ENCODE measurements around the gene ZNF66.
"Not testable (repeated sequence)": the region's sequence is repeated elsewhere in the genome, so short reads cannot be mapped to it uniquely, and the experiment has no call there.

The ZNF66 gene

DNA sequence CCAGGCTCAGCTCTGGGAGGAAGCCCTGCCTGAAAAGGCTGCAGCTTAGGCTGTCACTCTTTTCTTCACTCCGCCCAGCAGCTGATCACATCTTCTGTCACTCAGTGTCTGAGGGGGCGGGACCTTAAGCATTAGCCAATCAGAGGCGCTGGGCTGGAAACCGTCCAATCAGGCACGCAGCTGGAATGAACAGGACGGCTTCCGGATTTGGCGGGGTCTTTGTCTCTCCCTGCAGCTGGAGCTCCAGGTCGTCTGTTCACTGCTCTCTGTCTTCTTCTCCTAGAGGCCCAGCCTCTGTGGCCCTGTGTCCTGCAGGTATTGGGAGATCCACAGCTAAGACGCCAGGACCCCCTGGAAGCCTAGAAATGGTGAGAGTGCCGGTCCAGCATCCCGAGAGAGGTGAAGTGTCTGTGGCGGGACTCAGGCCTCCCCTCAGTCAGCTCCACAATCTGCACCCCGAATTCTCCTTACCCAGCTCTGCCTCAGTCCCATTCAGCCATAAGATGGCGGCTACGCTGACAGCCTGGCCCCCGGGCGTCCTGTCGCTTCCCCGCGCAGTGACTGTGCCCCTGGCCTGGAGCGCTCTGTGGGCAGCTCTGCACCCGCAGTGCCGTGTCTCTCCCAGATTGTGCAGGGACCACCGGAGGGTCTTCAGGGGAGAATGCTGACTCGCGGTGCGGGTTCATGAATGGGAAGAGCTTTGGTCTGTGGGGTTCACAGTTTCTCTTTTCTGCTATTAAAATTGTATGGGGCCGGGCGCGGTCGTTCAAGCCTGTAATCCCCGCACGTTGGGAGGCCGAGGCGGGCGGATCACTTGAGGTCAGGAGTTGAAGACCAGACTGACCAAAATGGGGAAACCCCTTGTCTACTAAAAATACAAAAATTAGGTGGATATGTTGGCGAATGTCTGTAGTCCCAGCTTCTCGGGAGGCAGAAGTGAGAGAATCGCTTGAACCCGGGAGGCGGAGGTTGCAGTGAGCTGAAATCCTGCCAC, at the start of gene ZNF66:
Gene ZNF66, plus strand, starts transcription at position 222 of the 994 bp plus-strand sequence. Its CDS starts 144 bp downstream, at position 366.
- DNase-seq (ENCODE audit: low read depth) = peak; percentile 80

DNA sequence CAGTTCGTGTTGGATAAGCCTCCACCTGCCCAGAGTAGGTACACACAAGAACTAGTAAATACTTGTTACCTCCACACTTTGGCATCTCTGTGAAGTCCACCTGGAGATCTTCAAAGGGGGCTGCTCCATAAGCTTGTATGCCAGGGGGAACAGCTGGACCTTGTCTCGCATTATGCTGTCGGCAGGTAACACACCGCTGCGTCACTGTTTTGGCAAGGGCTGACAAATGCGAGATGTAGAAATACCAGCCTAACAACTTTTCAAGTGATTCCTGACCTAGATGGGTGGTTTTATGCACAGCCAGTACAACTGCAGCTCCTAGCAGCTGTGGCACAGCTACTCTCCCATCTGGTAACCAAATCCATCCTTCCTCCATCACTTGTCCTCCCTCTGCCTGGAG, 25.9 kb upstream of the ZNF66 start:
- DNase-seq (ENCODE audit: low read depth) = not testable (repeated sequence)

DNA sequence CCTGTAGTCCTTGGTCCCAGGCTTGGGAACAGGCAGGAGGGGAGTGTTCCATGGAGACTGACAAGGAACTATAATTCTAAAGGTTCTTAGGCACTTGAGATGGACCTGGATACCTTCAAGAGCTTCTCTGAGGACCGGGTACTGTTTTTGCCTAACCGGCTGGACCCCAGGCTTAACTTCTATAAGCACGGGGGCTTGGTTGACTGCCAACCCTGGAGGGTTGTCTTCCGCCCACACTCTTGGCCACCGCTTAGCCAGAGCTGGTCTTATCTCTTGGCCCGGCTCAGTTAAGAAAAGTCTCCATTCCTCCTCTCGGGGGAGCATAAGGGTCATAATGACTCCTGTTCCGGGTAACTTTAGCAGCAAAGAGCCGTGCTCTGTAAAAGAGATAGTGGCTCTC, 23.8 kb upstream of the ZNF66 start:
- not testable (repeated sequence) for DNase-seq (ENCODE audit: low read depth)

DNA sequence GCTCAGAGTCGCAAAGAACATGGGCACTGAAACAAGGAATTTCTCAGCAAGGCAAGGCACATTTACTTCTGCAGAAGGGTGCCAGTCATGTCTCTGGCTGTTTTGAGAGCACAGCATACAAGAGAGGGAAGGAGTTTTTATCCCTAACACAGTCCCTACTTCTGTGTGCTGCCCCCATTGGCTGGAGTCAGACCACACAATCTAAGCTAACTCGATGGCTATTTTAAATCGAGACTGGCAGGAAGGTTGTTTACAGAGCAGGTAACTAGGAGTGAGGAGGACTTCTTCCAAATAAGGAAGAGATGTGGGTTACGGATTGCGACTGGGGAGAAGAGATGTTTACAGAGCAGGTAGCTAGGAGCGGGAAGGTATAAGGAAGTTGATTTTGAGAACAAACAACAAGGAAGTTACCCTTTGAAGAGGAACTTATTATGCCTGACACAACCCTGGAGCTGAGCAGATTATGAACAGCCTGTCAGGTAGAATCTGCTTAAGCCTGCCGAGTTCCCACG, 6.8 kb upstream of the ZNF66 start:
- DNase-seq (ENCODE audit: low read depth) = not testable (repeated sequence)

DNA sequence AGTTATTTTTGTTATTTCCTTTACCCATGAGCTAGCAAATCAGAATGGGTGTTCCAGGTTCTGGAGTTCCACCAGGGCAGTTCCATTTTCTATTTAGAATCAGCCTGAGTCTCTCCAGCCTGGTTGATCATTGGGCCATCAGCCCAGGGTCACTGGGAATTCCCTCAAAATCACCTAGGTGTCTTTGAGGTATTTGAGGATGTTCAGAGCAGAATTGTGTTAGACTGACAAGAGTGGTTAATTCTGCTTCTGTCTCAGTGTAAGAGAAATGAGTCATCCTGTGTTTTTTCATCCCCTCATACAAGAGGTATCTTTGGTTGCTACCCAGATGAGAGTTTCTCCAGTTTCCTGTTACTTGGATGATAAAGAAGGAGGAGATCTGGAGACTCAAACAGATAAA, 11.7 kb downstream of the ZNF66 start:
- DNase-seq (ENCODE audit: low read depth) = no peak

DNA sequence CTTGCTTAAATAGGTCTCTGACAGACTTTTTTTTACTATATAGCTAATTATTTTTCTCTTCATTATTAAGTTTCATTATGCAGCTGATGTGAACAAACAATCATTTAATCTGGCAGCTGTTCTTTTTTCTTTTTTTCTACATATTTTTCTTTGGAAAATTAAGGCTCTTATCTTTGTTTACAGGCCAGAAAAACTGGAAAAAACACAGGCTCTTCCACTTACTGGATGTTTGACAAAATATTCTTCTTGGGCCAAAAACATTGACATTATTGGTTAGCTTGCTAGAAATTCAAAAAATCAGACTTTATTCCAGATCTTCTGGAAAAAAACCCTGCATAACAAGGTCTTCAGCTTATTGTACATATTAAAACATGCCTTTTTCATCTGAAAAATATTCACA, 15.7 kb downstream of the ZNF66 start:
- DNase-seq (ENCODE audit: low read depth) = no peak

DNA sequence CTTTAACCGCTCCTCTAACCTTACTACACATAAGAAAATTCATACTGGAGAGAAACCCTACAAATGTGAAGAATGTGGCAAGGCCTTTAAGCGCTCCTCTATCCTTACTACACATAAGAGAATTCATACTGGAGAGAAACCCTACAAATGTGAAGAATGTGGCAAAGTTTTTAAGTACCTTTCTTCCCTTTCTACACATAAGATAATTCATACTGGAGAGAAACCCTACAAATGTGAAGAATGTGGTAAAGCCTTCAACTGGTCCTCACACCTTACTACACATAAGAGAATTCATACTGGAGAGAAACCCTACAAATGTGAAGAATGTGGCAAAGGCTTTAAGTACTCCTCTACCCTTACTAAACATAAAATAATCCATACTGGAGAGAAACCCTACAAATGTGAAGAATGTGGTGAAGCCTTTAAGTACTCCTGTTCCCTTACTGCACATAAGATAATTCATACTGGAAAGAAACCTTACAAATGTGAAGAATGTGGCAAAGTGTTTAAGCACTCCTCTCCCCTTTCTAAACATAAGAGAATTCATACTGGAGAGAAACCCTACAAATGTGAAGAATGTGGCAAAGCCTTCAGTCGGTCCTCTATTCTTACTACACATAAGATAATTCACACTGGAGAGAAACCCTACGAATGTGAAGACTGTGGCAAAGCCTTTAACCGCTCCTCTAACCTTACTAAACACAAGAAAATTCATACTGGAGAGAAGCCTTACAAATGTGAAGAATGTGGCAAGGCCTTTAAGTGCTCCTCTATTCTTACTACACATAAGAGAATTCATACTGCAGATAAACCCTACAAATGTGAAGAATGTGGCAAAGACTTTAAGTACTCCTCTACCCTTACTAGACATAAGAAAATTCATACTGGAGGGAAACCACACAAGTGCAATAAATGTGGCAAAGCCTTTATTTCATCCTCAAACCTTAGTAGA, 30.5 kb downstream of the ZNF66 start:
- not testable (repeated sequence) for DNase-seq (ENCODE audit: low read depth)

DNA sequence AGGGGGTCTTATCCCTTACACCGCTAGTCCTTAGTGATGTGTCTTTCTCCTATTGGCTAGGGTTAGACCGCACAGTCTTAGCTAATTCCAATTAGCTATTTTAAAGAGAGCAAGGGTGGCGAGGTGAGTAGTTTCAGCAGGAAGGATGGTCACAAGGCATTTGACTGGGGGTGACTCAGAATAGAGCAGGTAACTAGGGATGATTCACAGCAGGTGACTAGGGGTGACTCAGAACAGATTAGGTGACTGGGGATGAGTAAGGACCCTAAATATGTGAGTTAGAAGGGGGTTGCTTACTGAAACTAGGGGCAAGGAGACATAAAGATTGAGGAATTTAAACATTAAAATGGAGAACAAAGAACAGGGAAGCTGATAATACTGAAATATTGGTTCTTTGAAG, 64.3 kb downstream of the ZNF66 start:
- no peak for DNase-seq (ENCODE audit: low read depth)
